HepG2 (cell line): Measurements from ENCODE around the gene HIPK4. TPM values are rescaled to one million over a fixed set of nuclear protein-coding genes. Genes with fewer than 3 reads are reported as not detected.

Experiments
- ATAC-seq: fragments of 200-7000 bp; cut with Tn5 transposase; 3 replicates; pipeline ENCODE4 v1.9.1; 2020; ENCODE audit warnings: mild to moderate bottlenecking, moderate library complexity
- BruUV-seq: library from RNA; stranded (reverse); fragments of 400-500 nt; replicated peaks from 2 replicates; lab custom pipeline; 2021; lab: Mats Ljungman, UMichigan
- CTCF ChIA-PET: fragments of 300-600 bp; formaldehyde crosslinking; extraction: SDS; loops from one replicate; lab custom pipeline; 2021; ENCODE audit warnings: low total read pairs, inconsistent platforms, low intra/inter-chr PET ratio; lab: Yijun Ruan, JAX
- POLR2A ChIA-PET: fragments of 350-600 bp; sonication (Branson Sonifier 250); formaldehyde crosslinking; loops from one replicate; lab custom pipeline; 2020; ENCODE audit warnings: antibody characterized with exemption, inconsistent platforms; lab: Yijun Ruan, JAX
- DNase-seq: peaks from one replicate; pipeline ENCODE4 v3.0.0-alpha.2; 2015; ENCODE audit warnings: low spot score
- FAIRE-seq: peaks from 3 replicates; lab custom pipeline; 2011; peaks lifted over from hg19 to GRCh38; lab: Jason Lieb, UNC
- H2AFZ ChIP-seq: one replicate; pipeline ENCODE4 v1.6.1; 2011; ENCODE audit warnings: low read length, inconsistent platforms
- H3K27ac ChIP-seq: fragments of 300-600 bp; 3 replicates; pipeline ENCODE4 v1.8.0; 2011; ENCODE audit warnings: mixed run types, mild to moderate bottlenecking, mixed read lengths, low read length, inconsistent platforms; ENCODE audit not compliant: insufficient read depth; ENCODE audit errors: extremely low read length
- H3K27me3 ChIP-seq, 2 experiments: fragments of 200-600 bp in 1 of 2; 2 replicates in 1 of 2; 3 replicates in 1 of 2; pipeline versions ENCODE4 v1.6.0 to v1.8.0; 2011; ENCODE audit warnings: low read length in 2 of 2, mild to moderate bottlenecking in 2 of 2, moderate library complexity in 2 of 2, inconsistent platforms in 1 of 2; ENCODE audit not compliant: insufficient read depth in 2 of 2, control insufficient read depth in 1 of 2
- H3K36me3 ChIP-seq, 2 experiments: fragments of 200-600 bp in 1 of 2; replicated peaks in 1 of 2; 2 replicates in 1 of 2; 3 replicates in 1 of 2; pipeline versions ENCODE4 v1.5.1 to v1.8.0; 2011; ENCODE audit warnings: low read length in 2 of 2, inconsistent platforms in 1 of 2; ENCODE audit not compliant: insufficient read depth in 2 of 2, control insufficient read depth in 1 of 2
- H3K4me1 ChIP-seq: 2 replicates; pipeline ENCODE4 v1.5.1; 2012; ENCODE audit warnings: low read length, inconsistent platforms; ENCODE audit not compliant: insufficient read depth
- H3K4me2 ChIP-seq: 2 replicates; pipeline ENCODE4 v1.6.0; 2011; ENCODE audit warnings: low read depth, low read length, inconsistent platforms
- H3K4me3 ChIP-seq, 3 experiments: fragments of 200-600 bp in 1 of 3; sonication (generic), shearing (Covaris generic) in 1 of 3; replicated peaks in 1 of 3; 2 replicates each; pipeline ENCODE4 v1.5.1; 2011 to 2016; ENCODE audit warnings: low read length in 3 of 3, inconsistent platforms in 2 of 3, low read depth in 2 of 3, mild to moderate bottlenecking in 2 of 3, control low read depth in 1 of 3, mixed read lengths in 1 of 3; ENCODE audit not compliant: insufficient read depth in 1 of 3
- H3K79me2 ChIP-seq: one replicate; pipeline ENCODE4 v1.6.1; 2011; ENCODE audit warnings: low read length, inconsistent platforms; ENCODE audit not compliant: insufficient read depth
- H3K9ac ChIP-seq: 2 replicates; pipeline ENCODE4 v1.6.0; 2011; ENCODE audit warnings: mild to moderate bottlenecking, low read depth, low read length, inconsistent platforms; ENCODE audit not compliant: insufficient read depth
- H3K9me3 ChIP-seq: 2 replicates; pipeline ENCODE4 v1.5.1; 2012; ENCODE audit warnings: mild to moderate bottlenecking, low read length
- H4K20me1 ChIP-seq: 2 replicates; pipeline ENCODE4 v1.6.0; 2011; ENCODE audit warnings: inconsistent platforms, mild to moderate bottlenecking, low read length, moderate library complexity; ENCODE audit not compliant: insufficient read depth
- CBX5 ChIP-seq: sonication (generic); formaldehyde crosslinking; IDR thresholded peaks from 2 replicates; pipeline ENCODE4 v1.4.0; 2020; ENCODE audit warnings: missing genetic modification reagents, borderline replicate concordance
- FOXK1 ChIP-seq: sonication (generic); formaldehyde crosslinking; IDR thresholded peaks from 2 replicates; pipeline ENCODE4 v1.4.0; 2020; ENCODE audit warnings: low read depth, missing genetic modification reagents, borderline replicate concordance
- SNAPC4 ChIP-seq: sonication (generic); formaldehyde crosslinking; IDR thresholded peaks from 2 replicates; pipeline ENCODE4 v1.4.0; 2020; ENCODE audit warnings: mild to moderate bottlenecking, missing genetic modification reagents
- ZNF24 ChIP-seq: fragments of 450-650 bp; IDR thresholded peaks from 2 replicates; pipeline ENCODE4 v1.6.1; 2017; ENCODE audit warnings: antibody characterized with exemption, mild to moderate bottlenecking
- WGBS: methylation state at CpG from one replicate; pipeline ENCODE4 v1.1.6; 2017; ENCODE audit warnings: low lambda C conversion rate; 5-methylcytosine and 5-hydroxymethylcytosine counted together
- in situ Hi-C: cut with HindIII; loops from 2 replicates; pipeline ENCODE4 v1.10.0; 2017; ENCODE audit warnings: low pct_unique_long_range_greater_than_20kb; ENCODE audit not compliant: extremely low pct_ligation_motif_present
- intact Hi-C: fragments of 100-400 bp; cut with micrococcal nuclease; formaldehyde crosslinking; loops from one replicate; pipeline ENCODE4 v1.10.0; 2022; ENCODE audit not compliant: unreplicated experiment
- polyA plus RNA-seq, 8 experiments: library from polyadenylated mRNA; depleted of rRNA in 3 of 8; stranded (reverse) in 7 of 8; unstranded in 1 of 8; fragments of >200 nt; fragmentation: Illumina TruSeq in 4 of 8; extraction: Trizol in 4 of 8; gene quantifications; 2 replicates each; pipeline versions ENCODE4 v1.2.1 to v1.2.3, GENCODE V29; 2011 to 2016; ENCODE audit warnings: low read depth in 4 of 8, missing spikeins in 1 of 8, mixed read lengths in 1 of 8; ENCODE audit not compliant: insufficient read depth in 1 of 8
- total RNA-seq, 5 experiments: library from RNA; depleted of rRNA; stranded (reverse); fragments of >200 nt; fragmentation: Illumina TruSeq; extraction: Trizol; gene quantifications; 2 replicates each; pipeline ENCODE4 v1.2.3, GENCODE V29; 2016; ENCODE audit warnings: low read depth in 1 of 5
- TF ChIP-seq, protein P1 (sequence below): sonication (generic); formaldehyde crosslinking; IDR thresholded peaks from 2 replicates; pipeline ENCODE4 v1.4.0; 2020; ENCODE audit warnings: mild to moderate bottlenecking, low read depth, missing genetic modification reagents

Gene HIPK4
- total and polyA plus RNA-seq, 2 of the 13 experiments (the other 11 are each of a cell fraction or from before 2014, with no cell fraction given): 0.03 TPM; not detected in 1

DNA sequence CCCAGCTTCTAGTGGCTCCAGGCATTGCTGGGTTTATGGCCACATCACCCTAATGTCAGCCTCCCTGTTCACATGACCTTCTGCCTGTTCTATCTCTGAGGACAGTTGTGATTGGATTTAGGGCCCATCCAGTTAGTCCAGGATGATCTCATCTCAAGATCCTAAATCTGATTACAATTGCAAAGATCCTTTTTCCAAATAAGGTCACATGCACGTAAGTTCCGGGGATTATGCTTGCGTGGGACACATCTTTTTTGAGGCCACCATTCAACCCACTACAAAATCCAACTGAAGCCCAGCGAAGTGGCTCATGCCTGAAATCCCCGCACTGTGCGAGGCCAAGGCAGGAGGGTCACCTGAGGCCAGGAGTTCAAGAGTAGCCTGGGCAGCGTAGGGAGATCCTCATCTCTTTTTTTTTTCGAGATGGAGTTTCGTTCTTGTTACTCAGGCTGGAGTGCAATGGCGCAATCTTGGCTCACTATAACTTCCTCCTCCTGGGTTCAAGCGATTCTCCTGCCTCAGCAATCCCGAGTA lies 29.2 kb downstream of the HIPK4 start:
- ATAC-seq: no peak

DNA sequence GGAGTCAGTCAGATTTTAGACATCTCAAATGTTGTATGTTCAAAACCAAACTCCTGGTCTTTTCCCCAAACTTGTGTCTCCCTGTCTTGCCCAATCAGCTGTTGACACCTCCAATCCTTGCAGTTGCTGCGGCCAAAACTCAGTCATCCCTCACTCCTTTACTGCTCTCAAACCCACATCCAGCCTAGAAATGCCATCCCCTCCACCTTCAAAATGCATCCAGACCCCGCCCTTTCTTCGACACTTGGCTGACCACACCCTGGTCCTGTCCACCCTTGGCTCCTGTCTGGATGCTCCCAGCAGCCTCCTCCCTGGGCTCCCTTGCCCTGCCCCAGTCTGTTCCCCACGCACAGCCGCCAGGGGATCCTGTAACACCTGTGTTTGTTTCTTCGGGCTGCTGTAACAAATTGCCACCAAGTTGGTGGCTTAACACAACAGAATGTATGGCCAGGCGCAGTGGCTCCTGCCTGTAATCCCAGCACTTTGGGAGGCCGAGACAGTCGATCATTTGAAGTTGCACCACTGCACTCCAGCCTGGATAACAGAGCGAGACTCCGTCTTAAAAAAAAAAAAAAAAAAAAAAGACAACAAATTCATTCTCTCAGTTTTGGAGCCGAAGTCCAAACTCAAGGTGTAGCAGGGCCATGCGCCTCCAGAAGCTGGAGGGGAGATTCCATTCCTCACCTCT lies 29.8 kb downstream of the HIPK4 start:
- BruUV-seq: no TSS peak
- intact Hi-C loops: no loop called here
- ATAC-seq (no peak), FAIRE-seq (no peak), DNase-seq (no peak)
- ChIA-PET CTCF (no interaction called here), POLR2A (no interaction called here)
- H3K27ac ChIP-seq: no peak overlapping the region
- 82% methylated on average over 13 of the region's 13 CpGs for WGBS
- H3K27me3 ChIP-seq: no peaks in the 10 kb centered on the region
- no peak overlapping the region for H3K4me3 ChIP-seq
- no peak overlapping the region for H2AFZ ChIP-seq
- in situ Hi-C loops: no loop called here
- no peak overlapping the region for H3K9ac ChIP-seq
- H3K4me2 ChIP-seq: no peak overlapping the region
- peaks cover 7% of the 10 kb centered on the region for H3K4me1 ChIP-seq
- H3K79me2 ChIP-seq: no peaks in the 10 kb centered on the region
- H3K36me3 ChIP-seq: no peaks in the 10 kb centered on the region; a peak in 1 of 5 replicates
- no peaks in the 10 kb centered on the region for H4K20me1 ChIP-seq
- no peaks in the 10 kb centered on the region for H3K9me3 ChIP-seq
- no peak for TF ChIP-seq SNAPC4
- TF ChIP-seq ZNF24: no peak

More for the DNA sequence above, 29.2 kb downstream of the HIPK4 start:
- Histone ChIP-seq H3K9ac (no peak overlapping the region), H3K79me2 (no peaks in the 10 kb centered on the region), H3K4me1 (peaks cover 7% of the 10 kb centered on the region), H3K27ac (no peak overlapping the region), H3K36me3 (no peaks in the 10 kb centered on the region; a peak in 1 of 5 replicates), H3K27me3 (no peaks in the 10 kb centered on the region), H2AFZ (no peak overlapping the region), H4K20me1 (no peaks in the 10 kb centered on the region), H3K4me2 (no peak overlapping the region), H3K4me3 (no peak overlapping the region), H3K9me3 (no peaks in the 10 kb centered on the region)
- CTCF ChIA-PET: no interaction called here
- BruUV-seq: no TSS peak
- DNase-seq (no peak), FAIRE-seq (no peak)
- POLR2A ChIA-PET: no interaction called here
- in situ Hi-C loops: no loop called here
- intact Hi-C loops: no loop called here
- WGBS: 96% methylated on average over 12 of the region's 12 CpGs
- TF ChIP-seq FOXK1 (CRISPR knock-in tag) (no peak), CBX5 (CRISPR knock-in tag) (no peak)
- TF ChIP-seq, protein P1, sequence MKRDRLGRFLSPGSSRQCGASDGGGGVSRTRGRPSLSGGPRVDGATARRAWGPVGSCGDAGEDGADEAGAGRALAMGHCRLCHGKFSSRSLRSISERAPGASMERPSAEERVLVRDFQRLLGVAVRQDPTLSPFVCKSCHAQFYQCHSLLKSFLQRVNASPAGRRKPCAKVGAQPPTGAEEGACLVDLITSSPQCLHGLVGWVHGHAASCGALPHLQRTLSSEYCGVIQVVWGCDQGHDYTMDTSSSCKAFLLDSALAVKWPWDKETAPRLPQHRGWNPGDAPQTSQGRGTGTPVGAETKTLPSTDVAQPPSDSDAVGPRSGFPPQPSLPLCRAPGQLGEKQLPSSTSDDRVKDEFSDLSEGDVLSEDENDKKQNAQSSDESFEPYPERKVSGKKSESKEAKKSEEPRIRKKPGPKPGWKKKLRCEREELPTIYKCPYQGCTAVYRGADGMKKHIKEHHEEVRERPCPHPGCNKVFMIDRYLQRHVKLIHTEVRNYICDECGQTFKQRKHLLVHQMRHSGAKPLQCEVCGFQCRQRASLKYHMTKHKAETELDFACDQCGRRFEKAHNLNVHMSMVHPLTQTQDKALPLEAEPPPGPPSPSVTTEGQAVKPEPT (CRISPR knock-in tag): no peak
